Measurements from ENCODE around the gene INPP1. TPM values are rescaled to one million over a fixed set of nuclear protein-coding genes. Genes with fewer than 3 reads are reported as not detected.

Gene INPP1
- total RNA-seq, 4 donors from 2014 or later, result 37.0 to 73.0 (median 48.4) TPM

DNA sequence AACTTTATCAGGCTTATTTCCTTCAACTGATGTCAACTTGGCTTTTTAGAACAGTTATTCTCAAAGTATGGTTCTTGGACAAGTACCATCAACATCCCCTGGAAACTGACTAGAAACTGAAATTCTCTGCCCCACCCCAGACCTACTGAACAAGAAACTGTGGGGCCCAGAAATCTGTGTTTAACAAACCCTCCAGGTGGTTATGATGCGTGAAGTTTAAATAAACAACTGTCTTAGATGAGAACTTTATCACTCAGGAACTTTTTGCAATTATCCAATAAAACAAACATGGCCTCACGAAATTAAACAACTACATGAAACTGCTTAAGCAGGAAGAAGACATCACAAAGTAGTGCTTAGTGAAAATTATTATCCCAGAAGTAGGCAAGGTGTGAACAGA, 28.1 kb upstream of the INPP1 start:
- H3K4me1 ChIP-seq, result peaks cover 0 to 73% (median 7%) of the 10 kb centered on the region in 3 donors
- 55 to 86% methylated on average over 2 of the region's 2 CpGs for WGBS, 2 donors
- no peak overlapping the region for H3K27ac ChIP-seq
- H3K36me3 ChIP-seq, result peaks cover 0 to 16% (median 0%) of the 10 kb centered on the region in 3 donors
- intact Hi-C loops (cut with DNase I), result no loop called here
- no peaks in the 10 kb centered on the region for H3K9me3 ChIP-seq
- no peaks in the 10 kb centered on the region for H3K27me3 ChIP-seq
- H3K4me3 ChIP-seq, result no peak overlapping the region
- no peak for DNase-seq
- TF ChIP-seq, protein P1, sequence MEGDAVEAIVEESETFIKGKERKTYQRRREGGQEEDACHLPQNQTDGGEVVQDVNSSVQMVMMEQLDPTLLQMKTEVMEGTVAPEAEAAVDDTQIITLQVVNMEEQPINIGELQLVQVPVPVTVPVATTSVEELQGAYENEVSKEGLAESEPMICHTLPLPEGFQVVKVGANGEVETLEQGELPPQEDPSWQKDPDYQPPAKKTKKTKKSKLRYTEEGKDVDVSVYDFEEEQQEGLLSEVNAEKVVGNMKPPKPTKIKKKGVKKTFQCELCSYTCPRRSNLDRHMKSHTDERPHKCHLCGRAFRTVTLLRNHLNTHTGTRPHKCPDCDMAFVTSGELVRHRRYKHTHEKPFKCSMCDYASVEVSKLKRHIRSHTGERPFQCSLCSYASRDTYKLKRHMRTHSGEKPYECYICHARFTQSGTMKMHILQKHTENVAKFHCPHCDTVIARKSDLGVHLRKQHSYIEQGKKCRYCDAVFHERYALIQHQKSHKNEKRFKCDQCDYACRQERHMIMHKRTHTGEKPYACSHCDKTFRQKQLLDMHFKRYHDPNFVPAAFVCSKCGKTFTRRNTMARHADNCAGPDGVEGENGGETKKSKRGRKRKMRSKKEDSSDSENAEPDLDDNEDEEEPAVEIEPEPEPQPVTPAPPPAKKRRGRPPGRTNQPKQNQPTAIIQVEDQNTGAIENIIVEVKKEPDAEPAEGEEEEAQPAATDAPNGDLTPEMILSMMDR (IDR thresholded peaks at IDR 0.05), result no peak
- TF ChIP-seq POLR2A (IDR thresholded peaks at IDR 0.05), result no peak

DNA sequence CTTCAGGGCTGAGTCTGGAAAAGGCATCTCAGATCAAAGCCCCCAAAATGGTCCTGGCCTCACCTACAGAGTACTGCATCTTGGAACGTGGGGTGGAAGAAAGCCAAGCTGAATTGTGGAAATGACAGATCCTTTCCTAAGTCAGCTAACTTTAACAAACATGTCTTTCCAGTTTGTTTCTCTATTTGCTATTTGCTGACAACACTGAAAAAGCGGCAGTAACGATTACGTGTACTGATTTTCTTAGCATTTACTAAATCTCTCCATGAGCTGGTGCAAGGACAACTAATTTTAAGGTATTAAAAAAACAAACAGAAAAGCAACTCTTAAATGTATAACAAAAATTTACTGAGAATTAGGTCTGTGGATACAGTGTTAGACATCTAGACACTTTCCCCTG, 24.9 kb upstream of the INPP1 start:
- H3K27ac ChIP-seq, result peak overlapping the region; percentile 45 to 95 (median 88)

DNA sequence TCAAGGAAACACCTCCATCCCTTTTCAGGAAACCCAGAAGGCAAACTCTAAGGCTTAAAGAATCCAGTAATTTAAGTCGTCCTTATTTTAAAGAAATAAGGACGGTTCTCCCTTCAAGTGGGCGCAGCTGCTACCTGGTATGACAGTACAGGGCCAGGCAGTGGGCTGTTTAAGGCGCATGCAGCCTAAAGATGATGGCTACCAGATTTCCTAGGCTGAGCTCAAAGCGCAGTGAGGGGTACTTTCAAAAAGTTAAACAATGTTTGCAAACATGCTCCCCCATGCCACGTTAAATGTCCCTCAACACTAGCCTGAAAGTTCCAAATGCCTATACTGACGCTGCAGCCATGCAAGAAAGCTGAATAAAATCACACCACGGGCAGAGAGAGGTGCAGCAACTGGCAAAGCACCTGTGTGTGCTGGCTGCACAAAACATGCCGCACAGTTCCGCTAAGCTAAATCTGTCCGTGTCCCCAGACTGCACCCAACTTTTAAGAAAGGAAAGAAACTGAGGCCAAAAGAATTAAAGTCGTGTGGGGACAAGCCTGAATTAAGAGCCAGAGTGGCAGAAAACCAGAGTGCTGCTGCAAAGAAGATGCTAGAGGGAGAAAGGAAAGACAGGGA, 24.3 kb upstream of the INPP1 start:
- intact Hi-C loops (cut with DNase I), result no loop called here
- no peak for DNase-seq
- H3K27ac ChIP-seq, result peak overlapping the region; percentile 86 to 95 (median 92)
- H3K27me3 ChIP-seq, result no peaks in the 10 kb centered on the region
- H3K4me1 ChIP-seq, result peaks cover 0 to 61% (median 7%) of the 10 kb centered on the region in 3 donors
- H3K36me3 ChIP-seq, result no peaks in the 10 kb centered on the region
- H3K9me3 ChIP-seq, result no peaks in the 10 kb centered on the region
- TF ChIP-seq POLR2A (IDR thresholded peaks at IDR 0.05), result no peak
- TF ChIP-seq, protein P1 (IDR thresholded peaks at IDR 0.05), result no peak
- 1 to 4% methylated on average over 12 of the region's 12 CpGs for WGBS, 2 donors
- peak overlapping the region; percentile 54 to 86 (median 77) for H3K4me3 ChIP-seq

More for the DNA sequence above, 24.9 kb upstream of the INPP1 start:
- WGBS, 2 donors, result 32 to 43% methylated on average over 4 of the region's 4 CpGs
- intact Hi-C loops (cut with DNase I), result no loop called here
- Histone ChIP-seq H3K4me3 (peak overlapping the region; percentile 54 to 86 (median 77)), H3K36me3 (no peaks in the 10 kb centered on the region), H3K27me3 (no peaks in the 10 kb centered on the region), H3K4me1 (peaks cover 0 to 66% (median 7%) of the 10 kb centered on the region in 3 donors), H3K9me3 (no peaks in the 10 kb centered on the region)
- DNase-seq, result no peak
- no peak for TF ChIP-seq POLR2A (IDR thresholded peaks at IDR 0.05)
- TF ChIP-seq, protein P1 (IDR thresholded peaks at IDR 0.05), result no peak

DNA sequence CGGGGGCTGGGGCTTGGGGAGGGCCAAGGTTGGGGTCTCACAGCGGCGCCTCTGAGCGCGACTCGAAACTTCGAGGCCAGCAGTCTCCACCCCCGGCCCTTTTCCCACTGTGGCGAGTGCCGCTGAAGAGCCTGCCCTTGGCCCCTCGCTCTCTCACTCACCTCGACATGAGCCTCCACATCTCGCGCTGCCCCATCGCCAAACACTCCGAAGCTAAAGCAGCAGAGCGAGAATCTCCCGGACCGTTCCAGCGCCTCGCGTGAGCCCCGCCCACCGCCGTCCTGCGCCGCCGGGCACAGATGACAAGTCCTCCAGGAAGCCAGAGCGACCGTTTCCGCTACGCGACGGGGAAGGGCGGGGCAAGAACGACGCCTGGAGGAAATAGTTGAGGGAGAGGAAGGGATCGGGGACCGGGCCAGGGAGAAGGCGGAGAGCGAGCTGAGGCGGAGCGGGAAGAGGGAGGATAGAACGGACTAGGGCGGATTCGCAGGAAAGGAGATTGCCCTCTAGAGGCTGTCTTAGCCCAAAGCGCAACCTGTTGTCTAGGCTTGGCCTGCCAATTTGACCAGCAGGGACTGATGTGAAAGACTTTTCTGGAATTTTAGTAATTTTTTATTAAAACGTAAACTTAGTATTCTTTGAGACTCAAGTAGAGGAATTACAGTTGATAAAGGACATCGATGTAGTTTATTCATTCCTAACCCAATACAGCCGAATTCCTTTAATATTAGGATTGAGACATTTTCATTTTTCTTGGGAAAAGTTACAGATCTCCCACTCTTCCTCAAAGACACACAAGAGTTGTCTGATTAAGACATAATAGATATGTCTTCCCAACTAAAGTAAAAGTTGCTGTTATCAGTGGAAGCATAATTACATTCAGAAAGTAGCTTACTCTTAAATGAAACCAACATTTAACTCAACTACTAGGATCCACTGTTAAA, 23.6 kb upstream of the INPP1 start, which contains the start of gene HIBCH:
Gene HIBCH (minus strand): TSS at position 272 of the 944 bp plus-strand sequence. CDS start 76 bp downstream, at position 196.
- 1% methylated on average over 28 to 31 of the region's 50 CpGs for WGBS, 2 donors
- Histone ChIP-seq H3K36me3 (no peaks in the 10 kb centered on the region), H3K27ac (peak within 1 kb of the TSS; percentile 86 to 95 (median 92)), H3K9me3 (no peaks in the 10 kb centered on the region), H3K27me3 (no peaks in the 10 kb centered on the region), H3K4me1 (peaks cover 0 to 55% (median 7%) of the 10 kb centered on the region in 3 donors), H3K4me3 (peak within 1 kb of the TSS; percentile 54 to 86 (median 77))
- peak; percentile 72 for DNase-seq
- intact Hi-C loops (cut with DNase I), result no loop called here
- TF ChIP-seq, protein P1 (IDR thresholded peaks at IDR 0.05), result peak; percentile 48 to 77 (median 68)
- peak in 2 of 4 donors; percentile 56 to 75 for TF ChIP-seq POLR2A (IDR thresholded peaks at IDR 0.05)
